ENCODE results near the gene APLP2.
"Not testable (repeated sequence)": the region's sequence is repeated elsewhere in the genome, so short reads cannot be mapped to it uniquely, and the experiment has no call there.

The APLP2 gene

DNA sequence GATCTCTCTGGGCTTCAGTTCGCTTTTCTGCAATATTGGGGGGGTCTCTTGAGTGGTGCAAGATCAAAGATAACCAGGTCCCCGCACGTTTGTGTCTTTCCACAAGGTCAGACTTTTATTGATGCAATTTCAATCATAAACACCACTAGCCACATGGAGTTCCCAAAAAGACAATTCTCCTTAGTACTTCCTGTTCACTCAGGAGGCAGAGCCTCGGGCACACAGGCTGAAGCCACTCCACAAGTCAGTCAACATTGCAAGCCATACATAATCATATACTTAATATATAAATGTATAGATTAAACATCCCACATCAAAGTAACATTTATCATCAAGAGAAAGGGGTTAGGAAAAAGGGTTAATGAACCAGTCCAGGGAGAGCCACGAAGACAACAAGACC, 101.8 kb downstream of the APLP2 start:
- no peaks in the 10 kb centered on the region for H3K9me3 ChIP-seq (ENCODE audit: low read depth, low read length)
- no peak for DNase-seq (ENCODE audit: low read depth, low spot score)
- H3K9ac ChIP-seq (ENCODE audit: insufficient read length): no peak overlapping the region
- H3K4me3 ChIP-seq: no peak overlapping the region
- H3K36me3 ChIP-seq (ENCODE audit: insufficient read depth, low read length): no peaks in the 10 kb centered on the region
- no peak for TF ChIP-seq FOXP2 (optimal IDR thresholded peaks at IDR 0.05; ENCODE audit: control extremely low read depth, extremely low read length, insufficient read depth)
- TF ChIP-seq EZH2 (IDR thresholded peaks at IDR 0.05): no peak
- no peak for TF ChIP-seq POLR2AphosphoS5 (IDR thresholded peaks at IDR 0.05; ENCODE audit: borderline replicate concordance, low read depth, low read length)
- H3K27ac ChIP-seq: no peak overlapping the region

DNA sequence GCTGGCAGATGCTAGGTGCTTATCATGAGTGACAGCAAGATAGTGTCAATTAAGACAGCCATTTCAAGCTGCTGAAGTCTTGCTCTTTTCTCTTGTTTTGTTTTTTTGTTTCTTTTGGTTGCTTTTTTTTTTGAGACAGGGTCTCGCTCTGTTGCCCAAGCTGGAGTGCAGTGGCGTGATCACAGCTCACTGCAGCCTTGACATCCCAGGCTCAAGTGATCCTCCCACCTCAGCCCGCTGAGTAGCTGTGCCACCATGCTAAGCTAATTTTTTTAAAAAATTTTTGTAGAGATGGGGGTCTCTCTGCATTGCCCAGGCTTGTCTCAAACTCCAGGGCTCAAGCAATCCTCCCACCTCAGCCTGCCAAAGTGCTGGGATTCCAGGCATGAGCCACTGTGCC, 102.3 kb downstream of the APLP2 start:
- H3K9ac ChIP-seq (ENCODE audit: insufficient read length); H3K4me3 ChIP-seq; DNase-seq (ENCODE audit: low read depth, low spot score); H3K9me3 ChIP-seq (ENCODE audit: low read depth, low read length); H3K27ac ChIP-seq; H3K36me3 ChIP-seq (ENCODE audit: insufficient read depth, low read length): not testable (repeated sequence)

DNA sequence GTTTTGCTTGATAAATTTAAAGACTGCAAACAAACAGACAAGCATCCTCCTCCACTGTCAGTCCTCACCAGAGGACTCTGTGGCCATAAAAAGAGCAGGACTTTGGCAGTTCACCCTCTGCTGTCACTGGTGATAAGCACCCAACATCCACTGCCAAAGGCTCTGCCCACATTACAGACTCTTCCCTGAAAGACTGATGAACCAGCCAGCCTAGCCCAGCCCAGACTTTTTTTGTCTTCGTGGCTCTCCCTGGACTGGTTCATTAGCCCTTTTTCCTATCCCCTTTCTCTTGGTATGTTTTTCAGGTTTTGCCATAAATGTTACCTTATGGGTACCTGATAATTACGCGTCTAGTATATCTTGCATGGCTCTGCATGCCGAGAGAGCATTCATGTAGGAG, 104.9 kb downstream of the APLP2 start:
- H3K9me3 ChIP-seq (ENCODE audit: low read depth, low read length): no peaks in the 10 kb centered on the region
- no peak for TF ChIP-seq EZH2 (IDR thresholded peaks at IDR 0.05)
- TF ChIP-seq FOXP2 (optimal IDR thresholded peaks at IDR 0.05; ENCODE audit: control extremely low read depth, extremely low read length, insufficient read depth): no peak
- no peak for TF ChIP-seq POLR2AphosphoS5 (IDR thresholded peaks at IDR 0.05; ENCODE audit: borderline replicate concordance, low read depth, low read length)
- DNase-seq (ENCODE audit: low read depth, low spot score): no peak
- no peaks in the 10 kb centered on the region for H3K36me3 ChIP-seq (ENCODE audit: insufficient read depth, low read length)
- no peak overlapping the region for H3K4me3 ChIP-seq
- no peak overlapping the region for H3K27ac ChIP-seq
- no peak overlapping the region for H3K9ac ChIP-seq (ENCODE audit: insufficient read length)

DNA sequence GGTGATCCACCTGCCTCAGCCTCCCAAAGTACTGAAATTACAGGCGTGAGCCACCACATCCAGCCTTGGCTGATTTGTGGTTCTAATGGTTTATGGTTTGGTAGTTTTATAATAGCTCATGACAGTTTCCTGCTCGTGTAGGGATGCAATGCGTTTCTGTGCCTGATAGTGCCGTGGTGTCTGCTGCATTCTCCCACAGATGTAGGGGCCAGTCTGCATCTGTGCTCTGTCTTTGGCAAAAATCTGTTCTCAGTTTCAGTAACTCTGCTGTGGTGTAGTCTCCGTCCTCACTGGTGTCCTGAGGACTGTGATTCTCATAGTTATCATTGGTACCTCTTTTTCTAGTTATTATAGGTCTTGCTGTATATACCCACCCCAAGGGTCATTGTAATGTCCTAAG, 106.2 kb downstream of the APLP2 start:
- H3K36me3 ChIP-seq (ENCODE audit: insufficient read depth, low read length): no peaks in the 10 kb centered on the region
- no peak overlapping the region for H3K9ac ChIP-seq (ENCODE audit: insufficient read length)
- TF ChIP-seq POLR2AphosphoS5 (IDR thresholded peaks at IDR 0.05; ENCODE audit: borderline replicate concordance, low read depth, low read length): no peak
- no peak for TF ChIP-seq FOXP2 (optimal IDR thresholded peaks at IDR 0.05; ENCODE audit: control extremely low read depth, extremely low read length, insufficient read depth)
- TF ChIP-seq EZH2 (IDR thresholded peaks at IDR 0.05): no peak
- no peaks in the 10 kb centered on the region for H3K9me3 ChIP-seq (ENCODE audit: low read depth, low read length)
- H3K4me3 ChIP-seq: no peak overlapping the region
- no peak for DNase-seq (ENCODE audit: low read depth, low spot score)
- no peak overlapping the region for H3K27ac ChIP-seq

DNA sequence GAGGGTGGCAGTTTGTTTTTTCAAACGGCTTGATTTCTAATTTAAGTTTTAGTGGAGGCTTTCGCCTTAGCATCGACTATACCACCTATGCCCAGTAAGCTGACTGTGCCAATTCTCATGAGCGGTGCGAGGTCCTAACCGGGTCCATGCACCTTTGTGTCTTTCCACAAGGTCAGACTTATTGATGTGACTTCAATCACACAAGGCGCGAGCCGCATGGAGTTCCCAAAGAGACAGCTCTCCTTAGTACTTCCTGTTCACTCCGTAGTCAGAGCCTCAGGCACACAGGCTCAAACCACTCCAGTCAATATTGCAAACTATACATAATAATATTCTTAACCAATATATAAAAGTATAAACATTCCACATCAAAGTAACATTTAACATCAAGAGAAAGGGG, 108.1 kb downstream of the APLP2 start:
- H3K9me3 ChIP-seq (ENCODE audit: low read depth, low read length): no peaks in the 10 kb centered on the region
- H3K9ac ChIP-seq (ENCODE audit: insufficient read length): no peak overlapping the region
- no peak for DNase-seq (ENCODE audit: low read depth, low spot score)
- no peak overlapping the region for H3K4me3 ChIP-seq
- no peak overlapping the region for H3K27ac ChIP-seq
- no peak for TF ChIP-seq EZH2 (IDR thresholded peaks at IDR 0.05)
- no peak for TF ChIP-seq POLR2AphosphoS5 (IDR thresholded peaks at IDR 0.05; ENCODE audit: borderline replicate concordance, low read depth, low read length)
- no peak for TF ChIP-seq FOXP2 (optimal IDR thresholded peaks at IDR 0.05; ENCODE audit: control extremely low read depth, extremely low read length, insufficient read depth)
- H3K36me3 ChIP-seq (ENCODE audit: insufficient read depth, low read length): no peaks in the 10 kb centered on the region

DNA sequence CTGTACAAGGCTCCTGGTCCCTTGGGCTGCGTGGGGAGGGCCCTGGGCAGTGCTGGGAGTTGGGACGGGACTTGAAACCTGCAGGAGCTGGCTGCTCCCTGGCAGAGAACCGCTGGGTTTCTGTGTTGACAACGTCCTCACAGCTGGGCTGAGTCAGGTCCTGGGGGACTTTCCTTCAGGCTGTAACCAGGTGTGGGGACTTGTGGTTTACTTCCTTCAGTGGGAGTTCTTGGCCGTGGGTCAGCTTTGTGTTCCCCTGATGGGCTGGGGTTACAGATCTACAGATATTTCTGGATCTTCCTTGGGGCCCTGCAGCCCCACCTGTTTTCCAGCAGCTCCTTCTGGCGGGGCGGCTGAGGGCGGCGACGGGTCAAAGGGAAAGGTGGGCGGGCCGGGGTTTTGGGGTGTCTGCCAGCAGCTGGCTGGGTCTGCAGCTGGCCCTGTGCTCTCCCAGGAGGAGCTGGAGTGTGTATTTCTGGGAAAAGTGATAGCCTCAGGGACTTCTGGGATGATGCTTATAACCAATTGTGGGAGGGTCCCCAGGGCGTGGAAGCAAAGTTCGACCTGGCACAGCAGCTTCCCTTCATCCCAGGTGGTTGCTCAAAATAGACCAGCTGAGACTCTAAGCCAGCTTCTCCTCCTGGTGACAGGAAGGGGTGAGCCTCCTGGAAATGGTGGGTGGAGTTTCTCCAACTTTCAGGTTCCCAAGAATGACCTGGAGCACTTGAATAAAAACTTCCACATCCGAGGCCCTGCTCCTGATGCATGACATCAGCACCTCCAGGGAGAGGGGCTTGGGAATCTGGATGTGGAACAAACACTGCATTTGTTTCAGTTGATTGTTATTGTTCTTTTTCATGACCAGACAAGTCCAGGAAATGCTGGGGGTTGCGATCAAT, 109.0 kb downstream of the APLP2 start:
- no peak for TF ChIP-seq FOXP2 (optimal IDR thresholded peaks at IDR 0.05; ENCODE audit: control extremely low read depth, extremely low read length, insufficient read depth)
- no peak for TF ChIP-seq POLR2AphosphoS5 (IDR thresholded peaks at IDR 0.05; ENCODE audit: borderline replicate concordance, low read depth, low read length)
- TF ChIP-seq EZH2 (IDR thresholded peaks at IDR 0.05): no peak
- no peak overlapping the region for H3K4me3 ChIP-seq
- no peak overlapping the region for H3K9ac ChIP-seq (ENCODE audit: insufficient read length)
- no peaks in the 10 kb centered on the region for H3K9me3 ChIP-seq (ENCODE audit: low read depth, low read length)
- H3K27ac ChIP-seq: no peak overlapping the region
- no peak for DNase-seq (ENCODE audit: low read depth, low spot score)
- no peaks in the 10 kb centered on the region for H3K36me3 ChIP-seq (ENCODE audit: insufficient read depth, low read length)

DNA sequence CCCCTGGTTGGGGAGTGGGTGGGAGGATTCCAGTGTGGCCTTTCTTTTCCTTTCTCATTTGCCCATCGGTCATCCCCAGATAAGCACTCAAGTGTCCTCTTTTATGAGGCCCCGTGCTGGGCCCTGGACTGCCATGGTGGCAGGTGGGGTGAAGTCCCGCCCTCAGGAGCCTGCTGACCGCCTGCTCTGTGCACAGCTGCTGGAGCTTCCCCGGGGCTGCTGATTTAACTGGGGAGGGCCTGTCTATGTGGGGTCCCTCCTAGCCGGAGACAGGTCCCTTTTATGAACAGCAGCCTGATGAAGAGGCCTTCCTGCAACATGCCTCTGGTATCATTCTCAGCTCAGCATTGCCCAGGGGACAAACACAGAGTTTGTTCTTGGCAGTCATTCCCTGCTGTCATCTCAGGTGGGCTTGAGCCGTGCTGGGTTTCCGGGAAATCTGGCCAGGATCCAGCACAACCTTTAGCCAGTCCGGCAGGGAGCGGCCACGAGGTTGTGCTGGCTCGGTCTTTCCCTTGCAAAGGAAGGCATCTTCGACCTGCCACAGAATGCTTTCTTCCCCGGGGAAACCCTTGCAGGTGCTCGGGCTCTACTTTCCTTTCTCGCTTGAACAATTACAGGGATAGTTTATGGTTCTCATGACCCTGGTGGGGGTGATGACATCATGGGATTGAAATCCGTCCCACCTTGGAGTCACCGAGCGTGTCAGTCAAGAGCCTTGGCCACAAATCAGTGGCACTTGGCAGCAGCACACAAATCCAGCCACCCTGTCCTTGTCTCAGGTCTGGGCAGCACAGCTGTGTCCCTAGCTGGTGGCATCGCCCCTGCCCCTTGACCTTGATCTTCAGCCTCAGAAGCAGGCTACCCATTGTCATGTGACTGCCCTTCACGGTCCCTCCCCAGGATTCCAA, 110.0 kb downstream of the APLP2 start:
- TF ChIP-seq FOXP2 (optimal IDR thresholded peaks at IDR 0.05; ENCODE audit: control extremely low read depth, extremely low read length, insufficient read depth) (no peak), EZH2 (IDR thresholded peaks at IDR 0.05) (no peak), POLR2AphosphoS5 (IDR thresholded peaks at IDR 0.05; ENCODE audit: borderline replicate concordance, low read depth, low read length) (no peak)
- no peaks in the 10 kb centered on the region for H3K36me3 ChIP-seq (ENCODE audit: insufficient read depth, low read length)
- H3K9me3 ChIP-seq (ENCODE audit: low read depth, low read length): no peaks in the 10 kb centered on the region
- no peak overlapping the region for H3K9ac ChIP-seq (ENCODE audit: insufficient read length)
- H3K4me3 ChIP-seq: no peak overlapping the region
- no peak for DNase-seq (ENCODE audit: low read depth, low spot score)
- H3K27ac ChIP-seq: no peak overlapping the region

DNA sequence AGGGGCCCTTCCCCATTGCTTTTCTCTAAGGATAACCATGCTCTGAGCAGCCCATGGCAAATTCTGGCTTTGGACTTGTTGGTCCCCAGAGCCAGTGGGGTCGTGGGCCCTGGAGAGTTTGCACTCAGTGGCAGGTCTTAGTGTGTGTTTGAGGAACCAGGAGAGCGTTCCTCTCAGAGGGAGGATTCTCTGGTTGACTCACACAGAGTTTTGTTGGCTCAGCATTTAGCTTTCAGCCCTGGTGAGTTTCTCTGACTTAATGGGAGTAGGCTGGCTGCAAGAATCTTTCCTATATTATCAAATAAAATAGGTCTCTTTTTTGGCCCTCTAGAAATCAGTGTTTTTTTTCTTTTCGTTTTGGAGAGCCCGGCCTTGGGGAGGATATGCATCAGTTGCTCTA, 110.8 kb downstream of the APLP2 start:
- TF ChIP-seq FOXP2 (optimal IDR thresholded peaks at IDR 0.05; ENCODE audit: control extremely low read depth, extremely low read length, insufficient read depth) (no peak), EZH2 (IDR thresholded peaks at IDR 0.05) (no peak), POLR2AphosphoS5 (IDR thresholded peaks at IDR 0.05; ENCODE audit: borderline replicate concordance, low read depth, low read length) (no peak)
- Histone ChIP-seq H3K4me3 (no peak overlapping the region), H3K9me3 (ENCODE audit: low read depth, low read length) (no peaks in the 10 kb centered on the region), H3K36me3 (ENCODE audit: insufficient read depth, low read length) (no peaks in the 10 kb centered on the region), H3K9ac (ENCODE audit: insufficient read length) (no peak overlapping the region), H3K27ac (no peak overlapping the region)
- no peak for DNase-seq (ENCODE audit: low read depth, low spot score)

All from SK-N-MC (cell line).